GM12878 (cell line): ENCODE data around the gene SLC22A3.

Experiments
- EZH2 ChIP-seq: IDR thresholded peaks from 2 replicates; pipeline ENCODE4 v1.6.1; 2012; ENCODE audit warnings: low read depth, mild to moderate bottlenecking, control low read depth, inconsistent platforms, low read length, borderline replicate concordance; ENCODE audit not compliant: control insufficient read depth
- NFIC ChIP-seq: IDR thresholded peaks from 2 replicates; pipeline ENCODE4 v1.6.1; 2012; ENCODE audit warnings: low read depth, mild to moderate bottlenecking, inconsistent platforms, low read length, moderate library complexity
- SREBF2 ChIP-seq: IDR thresholded peaks from 2 replicates; pipeline ENCODE4 v1.6.1; 2012; ENCODE audit warnings: mild to moderate bottlenecking, low read length
- ZNF274 ChIP-seq: IDR thresholded peaks from one replicate; pipeline ENCODE4 v1.8.0; 2011; ENCODE audit not compliant: insufficient read length, insufficient read depth
- ZZZ3 ChIP-seq: IDR thresholded peaks from 2 replicates; pipeline ENCODE4 v1.6.1; 2011; ENCODE audit warnings: low read depth; ENCODE audit not compliant: control insufficient read depth, insufficient read length
- TF ChIP-seq, protein P1 (sequence below): IDR thresholded peaks from 2 replicates; pipeline ENCODE4 v1.6.1; 2012; ENCODE audit warnings: low read depth, low read length, improper control_type of control experiment
- TF ChIP-seq, protein P2 (sequence below), 3 experiments: IDR thresholded peaks in 2 of 3; conservative IDR thresholded peaks in 1 of 3; 2 replicates each; pipeline ENCODE4 v1.5.1; 2011; ENCODE audit warnings: low read depth in 3 of 3, low read length in 3 of 3, mild to moderate bottlenecking in 3 of 3, control low read depth in 2 of 3, moderate library complexity in 2 of 3, inconsistent platforms in 1 of 3, mixed read lengths in 1 of 3; ENCODE audit not compliant: control insufficient read depth in 2 of 3, insufficient read depth in 1 of 3; ENCODE audit errors: extremely low read depth in 1 of 3
- TF ChIP-seq, protein P3 (sequence below): IDR thresholded peaks from 2 replicates; pipeline ENCODE4 v1.6.1; 2012; ENCODE audit warnings: improper control_type of control experiment, low read depth, low read length; ENCODE audit not compliant: insufficient replicate concordance

DNA sequence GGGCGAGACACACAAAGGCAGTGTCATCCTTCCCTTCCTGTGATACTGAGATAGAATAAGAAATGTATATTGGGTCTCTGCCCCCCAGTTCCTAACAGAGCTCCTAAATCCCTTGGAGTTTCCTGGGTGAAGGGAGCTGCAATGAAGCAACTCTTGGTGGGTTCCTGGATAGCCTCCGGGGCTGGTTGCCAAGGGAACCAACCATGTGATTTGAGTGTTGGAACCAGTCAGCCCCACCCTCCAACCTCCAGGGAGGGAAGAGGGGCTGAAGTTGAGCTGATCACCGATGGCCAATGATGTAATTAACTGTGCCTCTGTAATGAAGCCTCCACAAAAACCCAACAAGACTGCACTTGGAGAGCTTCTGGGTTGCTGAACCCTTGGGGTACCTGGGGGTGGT is 116.6 kb downstream of the SLC22A3 start:
- TF ChIP-seq ZZZ3: no peak
- no peak for TF ChIP-seq SREBF2
- TF ChIP-seq, protein P1, sequence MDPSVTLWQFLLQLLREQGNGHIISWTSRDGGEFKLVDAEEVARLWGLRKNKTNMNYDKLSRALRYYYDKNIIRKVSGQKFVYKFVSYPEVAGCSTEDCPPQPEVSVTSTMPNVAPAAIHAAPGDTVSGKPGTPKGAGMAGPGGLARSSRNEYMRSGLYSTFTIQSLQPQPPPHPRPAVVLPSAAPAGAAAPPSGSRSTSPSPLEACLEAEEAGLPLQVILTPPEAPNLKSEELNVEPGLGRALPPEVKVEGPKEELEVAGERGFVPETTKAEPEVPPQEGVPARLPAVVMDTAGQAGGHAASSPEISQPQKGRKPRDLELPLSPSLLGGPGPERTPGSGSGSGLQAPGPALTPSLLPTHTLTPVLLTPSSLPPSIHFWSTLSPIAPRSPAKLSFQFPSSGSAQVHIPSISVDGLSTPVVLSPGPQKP: no peak
- TF ChIP-seq NFIC: no peak
- TF ChIP-seq, protein P2, sequence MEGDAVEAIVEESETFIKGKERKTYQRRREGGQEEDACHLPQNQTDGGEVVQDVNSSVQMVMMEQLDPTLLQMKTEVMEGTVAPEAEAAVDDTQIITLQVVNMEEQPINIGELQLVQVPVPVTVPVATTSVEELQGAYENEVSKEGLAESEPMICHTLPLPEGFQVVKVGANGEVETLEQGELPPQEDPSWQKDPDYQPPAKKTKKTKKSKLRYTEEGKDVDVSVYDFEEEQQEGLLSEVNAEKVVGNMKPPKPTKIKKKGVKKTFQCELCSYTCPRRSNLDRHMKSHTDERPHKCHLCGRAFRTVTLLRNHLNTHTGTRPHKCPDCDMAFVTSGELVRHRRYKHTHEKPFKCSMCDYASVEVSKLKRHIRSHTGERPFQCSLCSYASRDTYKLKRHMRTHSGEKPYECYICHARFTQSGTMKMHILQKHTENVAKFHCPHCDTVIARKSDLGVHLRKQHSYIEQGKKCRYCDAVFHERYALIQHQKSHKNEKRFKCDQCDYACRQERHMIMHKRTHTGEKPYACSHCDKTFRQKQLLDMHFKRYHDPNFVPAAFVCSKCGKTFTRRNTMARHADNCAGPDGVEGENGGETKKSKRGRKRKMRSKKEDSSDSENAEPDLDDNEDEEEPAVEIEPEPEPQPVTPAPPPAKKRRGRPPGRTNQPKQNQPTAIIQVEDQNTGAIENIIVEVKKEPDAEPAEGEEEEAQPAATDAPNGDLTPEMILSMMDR (IDR thresholded peaks at IDR 0.05 in 2 of 3, conservative IDR thresholded peaks at IDR 0.05 in 1 of 3; ENCODE audit: control insufficient read depth in 2 of 3, extremely low read depth in 1 of 3, insufficient read depth in 1 of 3, low read depth in 3 of 3, low read length in 3 of 3): no peak
- no peak for TF ChIP-seq EZH2
- no peak for TF ChIP-seq ZNF274
- TF ChIP-seq, protein P3, sequence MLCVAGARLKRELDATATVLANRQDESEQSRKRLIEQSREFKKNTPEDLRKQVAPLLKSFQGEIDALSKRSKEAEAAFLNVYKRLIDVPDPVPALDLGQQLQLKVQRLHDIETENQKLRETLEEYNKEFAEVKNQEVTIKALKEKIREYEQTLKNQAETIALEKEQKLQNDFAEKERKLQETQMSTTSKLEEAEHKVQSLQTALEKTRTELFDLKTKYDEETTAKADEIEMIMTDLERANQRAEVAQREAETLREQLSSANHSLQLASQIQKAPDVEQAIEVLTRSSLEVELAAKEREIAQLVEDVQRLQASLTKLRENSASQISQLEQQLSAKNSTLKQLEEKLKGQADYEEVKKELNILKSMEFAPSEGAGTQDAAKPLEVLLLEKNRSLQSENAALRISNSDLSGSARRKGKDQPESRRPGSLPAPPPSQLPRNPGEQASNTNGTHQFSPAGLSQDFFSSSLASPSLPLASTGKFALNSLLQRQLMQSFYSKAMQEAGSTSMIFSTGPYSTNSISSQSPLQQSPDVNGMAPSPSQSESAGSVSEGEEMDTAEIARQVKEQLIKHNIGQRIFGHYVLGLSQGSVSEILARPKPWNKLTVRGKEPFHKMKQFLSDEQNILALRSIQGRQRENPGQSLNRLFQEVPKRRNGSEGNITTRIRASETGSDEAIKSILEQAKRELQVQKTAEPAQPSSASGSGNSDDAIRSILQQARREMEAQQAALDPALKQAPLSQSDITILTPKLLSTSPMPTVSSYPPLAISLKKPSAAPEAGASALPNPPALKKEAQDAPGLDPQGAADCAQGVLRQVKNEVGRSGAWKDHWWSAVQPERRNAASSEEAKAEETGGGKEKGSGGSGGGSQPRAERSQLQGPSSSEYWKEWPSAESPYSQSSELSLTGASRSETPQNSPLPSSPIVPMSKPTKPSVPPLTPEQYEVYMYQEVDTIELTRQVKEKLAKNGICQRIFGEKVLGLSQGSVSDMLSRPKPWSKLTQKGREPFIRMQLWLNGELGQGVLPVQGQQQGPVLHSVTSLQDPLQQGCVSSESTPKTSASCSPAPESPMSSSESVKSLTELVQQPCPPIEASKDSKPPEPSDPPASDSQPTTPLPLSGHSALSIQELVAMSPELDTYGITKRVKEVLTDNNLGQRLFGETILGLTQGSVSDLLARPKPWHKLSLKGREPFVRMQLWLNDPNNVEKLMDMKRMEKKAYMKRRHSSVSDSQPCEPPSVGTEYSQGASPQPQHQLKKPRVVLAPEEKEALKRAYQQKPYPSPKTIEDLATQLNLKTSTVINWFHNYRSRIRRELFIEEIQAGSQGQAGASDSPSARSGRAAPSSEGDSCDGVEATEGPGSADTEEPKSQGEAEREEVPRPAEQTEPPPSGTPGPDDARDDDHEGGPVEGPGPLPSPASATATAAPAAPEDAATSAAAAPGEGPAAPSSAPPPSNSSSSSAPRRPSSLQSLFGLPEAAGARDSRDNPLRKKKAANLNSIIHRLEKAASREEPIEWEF: no peak
